Ascending aorta (tissue), 2 donors: ENCODE results near the gene RASGRP3. TPM values are rescaled to one million over a fixed set of nuclear protein-coding genes. Genes with fewer than 3 reads are reported as not detected.

ENCODE experiments used
- DNase-seq, 2 donors: peaks; one replicate each; pipeline ENCODE4 v3.0.0-alpha.2; 2019; ENCODE audit warnings: low spot score in 2 of 2
- H3K27ac ChIP-seq, 2 donors: fragments of 200-600 bp; sonication (generic); one replicate each; pipeline ENCODE4 v1.5.1; 2016 to 2017; ENCODE audit warnings: mild to moderate bottlenecking in 1 of 2
- H3K27me3 ChIP-seq: fragments of 200-600 bp; sonication (generic); one replicate; pipeline ENCODE4 v1.5.1; 2017
- H3K36me3 ChIP-seq, 2 donors: fragments of 200-600 bp; sonication (generic); one replicate each; pipeline ENCODE4 v1.5.1; 2016
- H3K4me1 ChIP-seq, 2 donors: fragments of 200-600 bp; sonication (generic); one replicate each; pipeline ENCODE4 v1.5.1; 2016 to 2017; ENCODE audit warnings: mild to moderate bottlenecking in 1 of 2
- H3K4me3 ChIP-seq, 2 donors: fragments of 200-600 bp; sonication (generic); one replicate each; pipeline ENCODE4 v1.5.1; 2016 to 2017; ENCODE audit warnings: mild to moderate bottlenecking in 1 of 2
- H3K9me3 ChIP-seq, 2 donors: fragments of 200-600 bp; sonication (generic); one replicate each; pipeline ENCODE4 v1.5.1; 2016
- CTCF ChIP-seq, 3 experiments: fragments of 200-600 bp in 2 of 3; fragments of 450-650 bp in 1 of 3; sonication (generic) in 2 of 3; IDR thresholded peaks; one replicate each; pipeline ENCODE4 v1.5.1; 2016 to 2019; ENCODE audit warnings: antibody characterized with exemption in 3 of 3, mild to moderate bottlenecking in 1 of 3, moderate library complexity in 1 of 3
- intact Hi-C: fragments of 100-400 bp; cut with DNase I; formaldehyde crosslinking; loops from one replicate; pipeline ENCODE4 v1.15.1; 2023
- total RNA-seq: library from RNA; depleted of rRNA; stranded (reverse); fragments of >200 nt; gene quantifications from one replicate; pipeline ENCODE4 v1.1.0, GENCODE V29; 2016

RASGRP3 gene
- total RNA-seq, 1 donor from 2014 or later = 1.6 TPM

GRCh38 chr2:33560017-33560416 is 83.6 kb downstream of the RASGRP3 start:
- DNase-seq = no peak
- no peak for TF ChIP-seq CTCF (IDR thresholded peaks at IDR 0.05)
- intact Hi-C loops = no loop called here
- Histone ChIP-seq H3K27ac (no peak overlapping the region), H3K4me3 (no peak overlapping the region), H3K36me3 (peaks cover 0 to 6% of the 10 kb centered on the region in 2 donors), H3K4me1 (no peaks in the 10 kb centered on the region), H3K9me3 (no peaks in the 10 kb centered on the region), H3K27me3 (no peaks in the 10 kb centered on the region)

GRCh38 chr2:33561872-33562271 is 85.4 kb downstream of the RASGRP3 start:
- no peak for TF ChIP-seq CTCF (IDR thresholded peaks at IDR 0.05)
- intact Hi-C loops = no loop called here
- Histone ChIP-seq H3K9me3 (no peaks in the 10 kb centered on the region), H3K27ac (no peak overlapping the region), H3K4me1 (no peaks in the 10 kb centered on the region), H3K4me3 (no peak overlapping the region), H3K36me3 (peaks cover 0 to 6% of the 10 kb centered on the region in 2 donors), H3K27me3 (no peaks in the 10 kb centered on the region)
- DNase-seq = no peak

- no peaks in the 10 kb centered on the region for H3K36me3 ChIP-seq
- H3K4me3 ChIP-seq = no peak overlapping the region
- H3K27me3 ChIP-seq = no peaks in the 10 kb centered on the region
- DNase-seq = no peak
- TF ChIP-seq CTCF (IDR thresholded peaks at IDR 0.05) = no peak
- intact Hi-C loops = no loop called here
- no peaks in the 10 kb centered on the region for H3K4me1 ChIP-seq
- H3K9me3 ChIP-seq = no peaks in the 10 kb centered on the region
- H3K27ac ChIP-seq = no peak overlapping the region
Measured at GRCh38 chr2:33570681-33571080, 94.2 kb downstream of the RASGRP3 start.

- intact Hi-C loops = no loop called here
- H3K4me3 ChIP-seq = no peak overlapping the region
- H3K4me1 ChIP-seq = no peaks in the 10 kb centered on the region
- no peak overlapping the region for H3K27ac ChIP-seq
- no peak for DNase-seq
- no peaks in the 10 kb centered on the region for H3K36me3 ChIP-seq
- TF ChIP-seq CTCF (IDR thresholded peaks at IDR 0.05) = no peak
- no peaks in the 10 kb centered on the region for H3K27me3 ChIP-seq
- H3K9me3 ChIP-seq = no peaks in the 10 kb centered on the region
Measured at GRCh38 chr2:33573657-33574056, 97.2 kb downstream of the RASGRP3 start.

- no peaks in the 10 kb centered on the region for H3K36me3 ChIP-seq
- no peak overlapping the region for H3K27ac ChIP-seq
- no peak for TF ChIP-seq CTCF (IDR thresholded peaks at IDR 0.05)
- H3K4me1 ChIP-seq = no peaks in the 10 kb centered on the region
- H3K27me3 ChIP-seq = no peaks in the 10 kb centered on the region
- H3K9me3 ChIP-seq = no peaks in the 10 kb centered on the region
- intact Hi-C loops = no loop called here
- no peak for DNase-seq
- no peak overlapping the region for H3K4me3 ChIP-seq
Measured at GRCh38 chr2:33577084-33577483, 100.6 kb downstream of the RASGRP3 start.

GRCh38 chr2:33577668-33578067 is 101.2 kb downstream of the RASGRP3 start:
- TF ChIP-seq CTCF (IDR thresholded peaks at IDR 0.05) = no peak
- intact Hi-C loops = no loop called here
- no peaks in the 10 kb centered on the region for H3K27me3 ChIP-seq
- no peak overlapping the region for H3K4me3 ChIP-seq
- no peak overlapping the region for H3K27ac ChIP-seq
- no peaks in the 10 kb centered on the region for H3K9me3 ChIP-seq
- no peaks in the 10 kb centered on the region for H3K4me1 ChIP-seq
- no peaks in the 10 kb centered on the region for H3K36me3 ChIP-seq
- no peak for DNase-seq
